ENCODE results near the gene COG8. TPM values are rescaled to one million over a fixed set of nuclear protein-coding genes. Genes with fewer than 3 reads are reported as not detected.
A peak's percentile ranks its signal among the peaks of the same experiment; 100 is the strongest.
"Not testable (repeated sequence)": the region's sequence is repeated elsewhere in the genome, so short reads cannot be mapped to it uniquely, and the experiment has no call there.

COG8 gene, protein sequence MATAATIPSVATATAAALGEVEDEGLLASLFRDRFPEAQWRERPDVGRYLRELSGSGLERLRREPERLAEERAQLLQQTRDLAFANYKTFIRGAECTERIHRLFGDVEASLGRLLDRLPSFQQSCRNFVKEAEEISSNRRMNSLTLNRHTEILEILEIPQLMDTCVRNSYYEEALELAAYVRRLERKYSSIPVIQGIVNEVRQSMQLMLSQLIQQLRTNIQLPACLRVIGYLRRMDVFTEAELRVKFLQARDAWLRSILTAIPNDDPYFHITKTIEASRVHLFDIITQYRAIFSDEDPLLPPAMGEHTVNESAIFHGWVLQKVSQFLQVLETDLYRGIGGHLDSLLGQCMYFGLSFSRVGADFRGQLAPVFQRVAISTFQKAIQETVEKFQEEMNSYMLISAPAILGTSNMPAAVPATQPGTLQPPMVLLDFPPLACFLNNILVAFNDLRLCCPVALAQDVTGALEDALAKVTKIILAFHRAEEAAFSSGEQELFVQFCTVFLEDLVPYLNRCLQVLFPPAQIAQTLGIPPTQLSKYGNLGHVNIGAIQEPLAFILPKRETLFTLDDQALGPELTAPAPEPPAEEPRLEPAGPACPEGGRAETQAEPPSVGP
- 39.5 TPM for polyA plus RNA-seq (ENCODE audit: insufficient read length)
- long read RNA-seq, donor 1, full-length matches to known transcripts: 11 of 26 reads
- long read RNA-seq, donor 1, partial matches to known transcripts: 15 of 26 reads
- long read RNA-seq, donor 1, other reads (novel, unspliced or antisense): 0 of 26 reads
- long read RNA-seq, donor 2, full-length matches to known transcripts: 7 of 16 reads
- long read RNA-seq, donor 2, partial matches to known transcripts: 9 of 16 reads
- long read RNA-seq, donor 2, other reads (novel, unspliced or antisense): 0 of 16 reads
- long read RNA-seq, donor 3, full-length matches to known transcripts: 11 of 19 reads
- long read RNA-seq, donor 3, partial matches to known transcripts: 8 of 19 reads
- long read RNA-seq, donor 3, other reads (novel, unspliced or antisense): 0 of 19 reads
- long read RNA-seq, donor 4, partial matches to known transcripts: 11 of 12 reads
- long read RNA-seq, donor 4, other reads (novel, unspliced or antisense): 0 of 12 reads
- long read RNA-seq, donor 5, full-length matches to known transcripts: 15 of 37 reads
- long read RNA-seq, donor 5, partial matches to known transcripts: 22 of 37 reads
- long read RNA-seq, donor 5, other reads (novel, unspliced or antisense): 0 of 37 reads
- long read RNA-seq, donor 6, full-length matches to known transcripts: 11 of 65 reads
- long read RNA-seq, donor 6, partial matches to known transcripts: 54 of 65 reads
- long read RNA-seq, donor 6, other reads (novel, unspliced or antisense): 0 of 65 reads
- long read RNA-seq, donor 7, full-length matches to known transcripts: 16 of 33 reads
- long read RNA-seq, donor 7, partial matches to known transcripts: 17 of 33 reads
- long read RNA-seq, donor 7, other reads (novel, unspliced or antisense): 0 of 33 reads
- long read RNA-seq, donor 8, full-length matches to known transcripts: 5 of 15 reads
- long read RNA-seq, donor 8, partial matches to known transcripts: 10 of 15 reads
- long read RNA-seq, donor 8, other reads (novel, unspliced or antisense): 0 of 15 reads

DNA sequence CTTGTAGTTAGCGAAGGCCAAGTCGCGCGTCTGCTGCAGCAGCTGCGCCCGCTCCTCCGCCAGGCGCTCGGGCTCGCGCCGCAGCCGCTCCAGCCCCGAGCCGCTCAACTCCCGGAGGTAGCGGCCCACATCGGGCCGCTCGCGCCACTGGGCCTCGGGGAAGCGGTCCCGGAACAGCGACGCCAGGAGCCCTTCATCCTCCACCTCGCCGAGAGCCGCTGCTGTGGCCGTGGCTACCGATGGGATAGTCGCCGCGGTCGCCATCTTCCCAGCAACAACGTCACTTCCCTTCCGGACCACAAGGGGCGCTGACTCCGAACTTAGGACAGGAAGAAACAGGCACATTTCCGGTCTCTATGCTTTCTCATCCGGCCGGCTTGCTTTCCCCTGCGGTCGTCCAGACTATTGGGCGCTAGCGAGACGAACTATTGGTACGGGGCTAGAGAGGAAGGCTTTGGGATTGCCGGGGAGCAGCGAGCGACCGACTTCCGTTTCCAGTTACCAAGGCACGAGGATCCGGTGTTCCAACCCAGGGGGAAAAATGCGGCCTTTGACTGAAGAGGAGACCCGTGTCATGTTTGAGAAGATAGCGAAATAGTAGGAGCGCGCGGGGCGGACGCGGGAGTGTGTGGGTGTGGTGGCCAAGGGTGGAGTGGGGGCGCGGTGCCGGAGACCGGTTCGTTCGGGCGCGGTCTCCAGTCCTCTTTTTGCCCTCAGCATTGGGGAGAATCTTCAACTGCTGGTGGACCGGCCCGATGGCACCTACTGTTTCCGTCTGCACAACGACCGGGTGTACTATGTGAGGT lies at the start of gene COG8, which contains the start of gene NIP7:
COG8 (minus strand) TSS at position 276 of the 806 bp plus-strand sequence; CDS start at position 264, 12 bp downstream.
NIP7 (plus strand) TSS at position 484 of the 806 bp plus-strand sequence; CDS start at position 542, 58 bp downstream.
- DNase-seq: peak; percentile 98

DNA sequence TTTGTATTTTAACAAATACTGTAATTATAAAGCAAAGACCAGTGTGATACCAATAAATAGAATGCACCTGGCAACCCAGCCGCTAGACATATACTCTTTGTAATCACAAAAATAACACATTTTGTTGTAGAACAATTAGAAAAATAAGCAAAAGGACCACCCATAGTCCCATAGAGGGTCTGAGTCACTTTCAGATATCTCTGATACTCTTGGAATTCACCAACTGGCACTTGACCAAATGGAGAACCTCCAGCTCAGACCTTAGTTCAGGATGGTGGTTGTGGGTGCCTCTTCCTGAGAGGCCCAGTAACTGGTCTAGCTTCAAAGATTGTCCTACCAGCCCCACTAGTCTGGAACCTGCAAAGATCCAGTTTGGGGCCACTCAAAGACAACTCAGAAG lies 47.2 kb upstream of the COG8 start:
- DNase-seq: no peak

DNA sequence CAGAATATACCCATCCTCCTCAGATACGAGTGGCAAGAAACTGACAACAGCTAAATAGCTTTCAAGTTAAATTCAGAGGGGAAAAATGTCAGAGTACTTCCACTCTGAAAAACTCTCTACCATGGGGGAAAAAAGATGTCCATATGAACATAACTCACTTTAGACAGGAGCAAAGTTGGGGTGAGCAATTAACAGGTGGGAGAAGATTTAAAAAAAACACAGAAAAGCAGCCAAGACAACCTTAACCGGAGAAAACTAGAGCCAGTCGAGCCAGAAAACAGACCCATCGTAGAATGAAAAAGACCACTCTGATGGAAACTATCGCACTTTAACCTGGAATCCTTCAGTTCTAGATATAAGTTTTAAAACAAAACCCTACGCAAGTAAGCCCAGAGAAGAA lies 45.6 kb upstream of the COG8 start:
- DNase-seq: no peak

DNA sequence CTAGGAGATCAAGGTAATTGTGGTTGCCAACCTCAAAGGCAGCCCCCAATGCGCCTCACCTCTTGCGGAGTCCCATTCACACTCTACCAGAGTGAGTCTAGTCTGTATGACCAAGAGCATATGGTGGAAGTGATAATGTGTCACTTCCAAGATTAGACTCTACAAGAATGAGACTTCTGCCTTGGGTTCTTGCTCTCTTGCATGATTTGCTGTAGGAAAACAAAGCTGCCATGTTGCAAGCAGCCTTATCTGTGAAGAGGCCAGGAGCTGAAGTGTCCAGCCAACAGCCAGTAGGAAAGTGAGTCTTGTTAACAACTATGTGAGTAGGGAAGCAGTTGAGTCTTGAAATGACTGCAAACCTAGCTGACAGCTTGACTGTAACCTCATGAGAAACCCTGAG lies 43.1 kb upstream of the COG8 start:
- no peak for DNase-seq

DNA sequence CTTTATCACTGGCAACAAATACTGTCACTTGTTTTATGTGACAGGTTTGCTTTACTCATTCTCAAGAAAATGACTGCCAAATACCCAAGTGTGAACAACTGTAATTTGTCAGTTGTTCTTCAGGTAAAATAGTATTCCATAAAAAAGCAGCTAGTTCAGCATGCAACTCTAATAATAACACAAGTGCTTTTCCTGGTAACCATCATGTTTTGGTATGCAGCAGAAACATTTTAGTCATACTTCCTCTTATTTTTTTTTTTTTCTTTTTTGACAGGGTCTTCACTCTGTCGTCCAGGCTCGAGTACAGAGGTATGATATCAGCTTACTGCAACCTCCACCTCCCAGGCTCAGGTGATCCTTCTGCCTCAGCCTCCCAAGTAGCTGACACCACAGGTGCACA lies 41.9 kb upstream of the COG8 start:
- DNase-seq: no peak

DNA sequence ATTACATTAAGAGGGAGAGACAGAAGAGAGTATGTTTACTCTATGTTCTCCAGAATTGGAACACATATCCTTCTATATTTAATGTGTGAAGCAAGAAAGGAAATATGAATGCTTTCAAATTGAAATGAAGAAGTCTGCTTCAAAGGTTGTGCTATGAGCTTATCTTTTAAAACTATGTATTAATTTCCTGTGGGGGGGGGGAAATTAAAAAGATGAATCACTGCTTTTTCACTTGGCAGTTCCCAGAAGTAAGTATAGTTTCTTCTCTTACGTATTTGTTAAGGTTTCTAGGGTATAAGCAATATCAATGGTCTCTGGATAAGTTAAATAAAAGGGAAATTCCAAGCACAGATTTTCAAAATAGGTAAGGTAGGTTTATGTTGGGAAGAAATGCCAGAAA lies 39.4 kb upstream of the COG8 start:
- DNase-seq: no peak

DNA sequence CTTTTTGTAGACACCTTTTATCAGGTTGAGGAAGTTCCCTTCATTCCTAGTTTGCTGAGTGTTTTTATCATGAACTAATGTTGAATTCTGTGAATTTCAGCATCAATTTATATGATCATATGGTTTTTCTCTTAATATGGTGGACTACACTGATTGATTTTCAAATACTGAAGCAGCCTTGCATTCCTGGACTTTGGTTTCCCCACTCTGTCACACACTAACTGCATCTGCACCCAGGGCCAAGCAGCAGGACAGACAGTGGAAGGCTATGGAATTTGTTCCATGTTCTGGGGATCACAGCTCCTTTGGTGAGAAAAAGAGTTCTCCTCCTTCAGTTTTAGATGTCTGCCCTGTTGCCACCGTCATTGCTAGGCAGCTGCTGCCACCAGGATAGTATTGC lies 38.7 kb upstream of the COG8 start:
- no peak for DNase-seq

DNA sequence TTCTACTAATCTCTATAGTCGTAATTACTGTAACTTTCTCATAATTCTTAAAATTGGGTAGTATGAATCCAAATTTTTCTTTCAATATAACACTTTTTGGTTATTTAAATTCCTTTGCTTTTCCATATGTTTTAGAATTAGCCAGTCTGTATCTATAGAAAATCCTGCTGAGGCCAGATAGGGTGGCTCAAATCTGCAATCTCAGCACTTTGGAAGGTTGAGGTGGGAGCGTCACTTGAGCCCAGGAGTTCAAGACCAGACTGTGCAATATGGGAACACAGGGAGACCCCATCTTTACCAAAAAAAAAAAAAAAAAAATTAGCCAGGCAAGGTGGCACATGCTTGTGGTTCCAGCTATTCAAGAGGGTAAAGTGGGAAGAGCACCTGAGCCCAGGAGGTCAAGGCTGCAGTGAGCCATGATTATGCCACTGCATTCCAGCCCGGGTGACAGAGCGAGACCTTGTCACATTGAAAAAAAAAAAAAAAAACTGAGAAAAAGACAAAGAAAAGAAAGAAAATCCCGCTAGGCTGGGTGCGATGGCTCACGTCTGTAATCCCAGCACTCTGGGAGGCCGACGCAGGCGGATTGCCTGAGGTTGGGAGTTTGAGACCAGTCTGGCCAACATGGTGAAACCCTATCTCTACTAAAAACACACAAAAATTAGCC lies 37.2 kb upstream of the COG8 start:
- no peak for DNase-seq

DNA sequence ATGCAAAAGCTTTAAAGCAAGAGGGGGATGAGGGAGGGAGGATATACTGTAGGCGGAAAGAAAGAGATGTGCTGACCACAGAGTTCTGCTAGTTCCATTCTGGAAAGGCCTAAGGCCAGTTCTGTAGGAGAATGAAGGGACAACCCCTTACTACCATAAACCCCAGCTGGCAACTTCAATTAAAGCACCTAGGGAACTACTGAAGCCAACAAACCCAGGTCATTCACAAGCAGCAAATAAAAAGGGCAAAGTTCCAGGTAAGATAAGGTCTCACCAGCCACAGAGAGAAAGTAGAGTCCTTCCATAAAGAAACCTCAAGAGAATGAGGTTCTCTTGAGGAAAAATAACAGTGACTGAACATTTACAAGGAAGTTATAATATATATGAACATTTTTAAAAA lies 33.7 kb upstream of the COG8 start:
- no peak for DNase-seq

DNA sequence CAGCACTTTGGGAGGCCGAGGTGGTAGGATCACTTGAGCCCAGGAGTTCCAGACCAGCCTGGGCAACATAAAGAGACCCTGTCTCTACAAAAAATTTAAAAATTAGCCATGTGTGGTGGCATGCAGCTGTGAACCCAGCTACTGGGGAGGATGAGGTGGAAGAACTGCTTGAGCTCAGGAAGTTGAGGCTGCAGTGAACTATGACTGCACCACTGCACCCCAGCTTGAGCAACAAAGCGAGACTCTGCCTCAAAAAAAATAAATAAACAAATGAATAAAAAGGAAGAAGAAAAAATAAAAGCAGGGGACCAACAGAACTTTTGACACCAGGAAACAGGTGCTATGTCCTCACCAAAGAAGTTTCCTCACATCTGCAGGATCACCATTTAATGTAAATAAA lies 32.2 kb upstream of the COG8 start:
- DNase-seq: no peak

DNA sequence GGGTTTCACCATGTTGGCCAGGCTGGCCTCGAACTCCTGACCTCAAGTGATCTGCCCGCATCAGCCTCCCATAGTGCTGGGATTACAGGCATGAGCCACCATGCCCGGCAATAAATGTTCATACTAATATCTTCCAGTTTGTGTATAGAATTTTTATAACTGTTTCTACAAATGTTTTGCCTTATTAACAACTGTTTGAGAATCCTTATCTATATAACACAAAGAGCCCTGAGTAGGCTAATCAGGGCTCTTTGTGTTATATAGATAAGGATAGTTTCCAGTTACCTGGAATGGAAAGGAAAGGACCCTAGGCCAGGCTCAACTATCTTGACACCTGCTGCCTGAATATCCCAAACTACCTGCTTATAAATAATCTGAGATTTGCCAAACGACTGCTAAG lies 29.5 kb upstream of the COG8 start:
- no peak for DNase-seq

DNA sequence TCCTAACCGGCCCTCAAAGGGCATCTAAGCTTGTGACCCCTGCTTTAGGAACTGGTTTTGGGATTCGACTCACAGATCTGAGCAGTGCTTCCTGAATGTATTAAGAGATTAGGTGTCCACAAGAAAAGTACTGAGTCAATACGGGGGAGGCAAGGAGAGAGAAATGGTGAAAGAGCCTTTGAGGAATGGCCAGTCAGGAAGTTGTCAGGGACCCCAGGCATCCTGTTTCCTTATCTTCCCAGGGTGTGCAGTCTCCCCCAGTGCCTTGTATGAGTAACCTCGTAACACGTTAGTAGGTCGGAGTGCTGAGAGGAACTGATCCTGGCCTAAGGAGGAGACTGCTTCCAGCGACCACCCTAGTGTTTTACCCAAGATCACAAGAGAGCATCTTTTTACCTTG lies 28.6 kb upstream of the COG8 start:
- DNase-seq: no peak

DNA sequence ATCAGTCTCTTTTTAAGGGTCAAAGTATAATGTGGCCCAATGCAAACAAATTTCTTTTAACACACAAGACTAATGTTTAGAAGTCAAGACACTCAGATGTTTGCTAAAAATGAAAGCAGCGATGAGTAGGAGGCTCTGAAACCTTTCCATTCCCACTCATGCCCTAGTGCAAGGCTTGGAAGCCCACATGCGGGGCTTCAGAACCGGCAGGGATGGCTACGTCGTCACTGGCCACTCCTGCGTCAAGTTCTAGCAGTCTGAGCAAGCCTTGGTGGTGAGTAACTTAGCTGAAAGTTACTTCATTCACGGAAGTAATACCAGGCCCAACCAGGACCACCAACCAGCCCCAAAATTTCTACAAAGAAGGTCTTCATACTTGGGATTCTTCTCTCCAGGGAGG lies 27.1 kb upstream of the COG8 start:
- DNase-seq: no peak

DNA sequence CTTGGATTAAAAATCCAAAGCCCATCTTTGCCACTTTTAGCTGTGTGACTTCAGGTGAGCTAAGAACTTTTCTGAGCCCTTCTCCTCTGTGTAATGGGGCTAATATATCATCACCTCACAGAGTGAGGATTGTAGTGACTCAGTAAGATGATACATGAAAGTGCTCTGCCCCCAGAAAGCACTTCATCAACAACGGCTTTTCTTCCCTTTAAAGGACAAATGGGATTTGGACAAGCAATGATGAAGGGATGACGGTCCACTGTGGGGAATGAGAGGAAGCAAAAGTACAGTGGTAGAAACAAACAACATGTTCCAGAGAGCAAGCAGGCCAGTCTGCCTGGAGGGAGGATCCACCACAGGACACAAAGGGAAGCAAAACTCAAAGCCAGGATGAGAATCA lies 26.5 kb upstream of the COG8 start:
- DNase-seq: no peak

DNA sequence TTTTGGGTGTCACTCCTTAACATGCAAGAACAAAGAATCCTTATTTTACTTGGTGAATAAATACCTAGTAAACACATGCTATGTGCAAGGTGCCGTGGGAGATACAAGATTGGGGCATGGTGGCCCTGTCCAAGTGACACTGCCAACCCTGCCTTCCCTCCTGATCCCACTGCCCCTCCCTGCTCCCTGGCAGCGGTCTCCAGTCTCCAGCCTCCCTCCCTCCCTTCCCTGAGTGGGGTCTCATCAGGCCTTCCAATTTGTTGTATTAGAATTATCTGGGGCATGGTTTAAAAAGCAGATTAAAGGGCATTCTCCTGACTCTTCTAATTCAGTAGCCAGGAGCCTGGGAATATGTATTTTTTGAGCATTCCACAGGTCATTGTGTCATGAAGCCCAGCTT lies 24.7 kb upstream of the COG8 start:
- DNase-seq: no peak

DNA sequence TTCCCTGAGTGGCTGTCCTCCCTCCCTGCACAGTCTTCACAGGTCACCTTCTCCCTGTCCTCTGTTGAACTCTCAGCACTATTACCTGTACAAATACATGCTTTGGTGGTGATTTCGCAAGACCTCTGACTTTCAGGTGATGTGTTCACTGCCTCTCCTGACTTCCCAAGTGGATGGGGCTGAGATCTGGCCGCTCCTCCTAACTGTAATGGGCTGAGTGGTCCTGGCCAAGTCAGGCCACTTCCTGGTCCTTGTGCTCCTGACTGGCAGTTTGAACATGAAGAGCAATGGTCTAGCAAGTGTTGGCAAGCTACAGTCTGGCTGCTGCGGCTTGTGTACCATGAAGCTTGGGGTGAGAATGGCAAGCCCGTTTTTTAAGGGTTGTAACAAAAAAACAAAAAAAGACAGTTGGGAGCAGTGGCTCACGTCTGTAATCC lies 23.9 kb upstream of the COG8 start:
- no peak for DNase-seq

DNA sequence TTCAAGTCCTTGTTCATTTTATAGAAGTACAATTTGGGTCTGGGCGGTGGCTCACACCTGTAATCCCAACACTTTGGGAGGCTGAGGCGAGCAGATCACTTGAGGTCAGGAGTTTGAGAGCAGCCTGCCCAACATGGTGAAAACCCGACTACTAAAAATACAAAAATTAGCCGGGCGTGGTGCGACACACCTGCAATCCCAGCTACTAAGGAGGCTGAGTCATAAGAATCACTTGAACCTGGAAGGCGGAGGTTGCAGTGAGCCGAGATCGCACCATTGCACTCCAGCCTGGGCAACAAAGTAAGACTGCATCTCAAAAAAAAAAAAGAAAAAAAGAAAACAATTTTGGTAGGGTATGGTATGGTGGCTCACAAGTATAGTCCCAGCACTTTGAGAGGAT lies 20.7 kb upstream of the COG8 start:
- DNase-seq: not testable (repeated sequence)

DNA sequence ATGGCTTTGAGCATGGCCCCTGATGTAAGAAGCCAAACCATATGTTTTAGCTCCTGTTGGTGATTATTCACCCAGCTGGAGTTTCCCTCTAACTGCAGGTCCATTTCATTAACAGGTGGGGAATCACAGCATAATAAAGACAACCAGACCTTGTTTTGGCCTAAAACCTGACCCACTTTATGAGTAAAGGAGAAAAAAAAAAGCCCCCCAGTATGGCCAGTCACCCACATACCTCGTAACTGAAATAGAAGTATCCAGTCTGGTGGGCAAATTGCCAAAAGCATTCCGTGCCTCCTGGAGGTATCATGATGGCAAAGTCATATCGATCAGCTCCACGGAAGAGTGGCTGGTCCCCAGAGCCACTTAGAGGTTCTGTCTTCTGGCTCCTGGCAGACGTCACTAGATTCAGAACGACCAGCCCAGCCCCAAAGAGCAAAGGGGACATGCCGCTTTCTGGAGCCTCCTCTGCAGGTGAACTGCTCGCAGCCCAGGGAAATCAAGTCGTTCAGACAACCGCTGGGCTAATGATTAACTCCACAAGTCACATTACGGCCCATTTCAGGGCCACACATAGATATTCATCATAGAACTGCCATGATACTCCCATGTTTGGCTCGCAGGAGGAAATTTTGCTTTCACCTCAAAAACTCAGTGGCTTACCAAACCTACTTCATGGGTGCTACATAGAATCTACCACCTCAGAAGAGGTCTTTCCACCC lies 12.1 kb upstream of the COG8 start, which contains the start of gene TMED6:
TMED6 (minus strand) TSS at position 478 of the 719 bp plus-strand sequence; CDS start at position 445, 33 bp downstream.
- no peak for DNase-seq

DNA sequence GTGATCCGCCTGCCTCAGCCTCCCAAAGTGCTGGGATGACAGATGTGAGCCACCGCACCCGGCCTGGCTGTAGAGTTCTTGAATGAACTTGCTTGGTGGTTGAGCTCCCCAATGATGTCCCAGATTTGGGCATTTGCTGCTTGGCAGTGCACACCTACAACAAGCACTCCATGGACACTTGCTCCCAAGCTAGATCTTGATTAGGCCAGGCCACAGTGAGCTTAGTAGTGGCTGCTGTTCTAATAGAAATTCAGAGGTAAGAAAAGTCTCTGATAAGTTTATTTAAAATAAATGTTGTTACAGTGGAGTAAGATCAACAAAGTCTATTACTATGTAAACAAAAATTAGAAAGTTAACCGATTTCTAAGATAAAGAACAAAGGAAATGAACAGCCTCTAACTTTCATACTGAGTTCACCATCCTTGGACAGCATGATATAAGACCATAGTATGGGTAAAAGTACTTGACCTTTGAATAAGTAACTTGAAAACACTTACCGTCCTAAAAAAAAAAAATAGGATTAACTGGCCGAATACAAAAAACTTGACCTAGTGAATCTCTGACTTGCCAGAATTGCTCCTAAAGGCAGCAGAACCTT lies 11.3 kb upstream of the COG8 start:
- no peak for DNase-seq
